Parathyroid adenoma (tissue), 2 donors: Measurements from ENCODE around the gene MAGEC3.

Experiments used
- H2AFZ ChIP-seq: fragments of 300-600 bp; sonication (generic); one replicate; pipeline ENCODE4 v1.7.0; 2017; ENCODE audit warnings: antibody characterized with exemption, mild to moderate bottlenecking
- H3K27ac ChIP-seq: fragments of 300-600 bp; sonication (generic); one replicate; pipeline ENCODE4 v1.7.0; 2017
- H3K27me3 ChIP-seq: fragments of 300-600 bp; sonication (generic); one replicate; pipeline ENCODE4 v1.7.0; 2017; ENCODE audit warnings: low read length; ENCODE audit not compliant: control insufficient read depth, insufficient read depth
- H3K36me3 ChIP-seq: fragments of 300-600 bp; sonication (generic); one replicate; pipeline ENCODE4 v1.7.0; 2017; ENCODE audit warnings: low read length; ENCODE audit not compliant: control insufficient read depth, insufficient read depth
- H3K4me1 ChIP-seq: fragments of 300-600 bp; sonication (generic); one replicate; pipeline ENCODE4 v1.7.0; 2017; ENCODE audit warnings: control low read depth
- H3K4me2 ChIP-seq: fragments of 300-600 bp; sonication (generic); one replicate; pipeline ENCODE4 v1.7.0; 2017; ENCODE audit warnings: low read length
- H3K4me3 ChIP-seq: fragments of 300-600 bp; sonication (generic); one replicate; pipeline ENCODE4 v1.7.0; 2017; ENCODE audit warnings: low read depth, low read length
- H3K79me2 ChIP-seq: fragments of 300-600 bp; sonication (generic); one replicate; pipeline ENCODE4 v1.7.0; 2017; ENCODE audit warnings: control low read depth
- H3K9ac ChIP-seq: fragments of 300-600 bp; sonication (generic); one replicate; pipeline ENCODE4 v1.7.0; 2017; ENCODE audit warnings: mild to moderate bottlenecking
- H3K9me3 ChIP-seq: fragments of 300-600 bp; sonication (generic); one replicate; pipeline ENCODE4 v1.7.0; 2017; ENCODE audit warnings: low read length; ENCODE audit not compliant: control insufficient read depth
- CTCF ChIP-seq: fragments of 300-600 bp; sonication (generic); IDR thresholded peaks from one replicate; pipeline ENCODE4 v1.7.0; 2017; ENCODE audit warnings: antibody characterized with exemption, mild to moderate bottlenecking
- donor health status: primary hyperparathyroidism.

Gene MAGEC3

DNA sequence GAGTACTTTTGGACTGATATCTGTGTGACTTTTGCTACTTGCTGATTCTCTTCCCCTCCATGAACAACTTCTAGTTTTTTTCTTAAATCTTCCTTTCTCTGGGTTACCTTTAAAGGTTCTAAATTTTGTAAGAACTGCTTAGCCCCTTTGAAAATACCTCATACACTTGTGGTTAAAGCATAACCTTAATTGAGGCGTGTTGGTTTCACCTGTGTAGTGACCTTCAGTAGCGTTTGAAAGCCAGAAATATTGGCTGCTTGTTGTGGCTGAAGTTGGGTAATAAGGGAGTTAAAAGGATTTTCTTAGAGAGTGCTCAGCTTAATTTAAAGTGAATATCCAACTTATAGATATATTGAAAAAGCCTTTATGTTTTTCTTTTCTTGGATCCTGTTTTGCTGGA, 97.5 kb downstream of the MAGEC3 start:
- no peak overlapping the region for H3K27ac ChIP-seq
- H3K9me3 ChIP-seq: no peaks in the 10 kb centered on the region
- H2AFZ ChIP-seq: no peak overlapping the region
- H3K27me3 ChIP-seq: no peaks in the 10 kb centered on the region
- H3K4me1 ChIP-seq: no peaks in the 10 kb centered on the region
- H3K36me3 ChIP-seq: no peaks in the 10 kb centered on the region
- H3K4me3 ChIP-seq: no peak overlapping the region
- no peak for TF ChIP-seq CTCF
- H3K79me2 ChIP-seq: no peaks in the 10 kb centered on the region
- no peak overlapping the region for H3K9ac ChIP-seq
- H3K4me2 ChIP-seq: no peak overlapping the region

DNA sequence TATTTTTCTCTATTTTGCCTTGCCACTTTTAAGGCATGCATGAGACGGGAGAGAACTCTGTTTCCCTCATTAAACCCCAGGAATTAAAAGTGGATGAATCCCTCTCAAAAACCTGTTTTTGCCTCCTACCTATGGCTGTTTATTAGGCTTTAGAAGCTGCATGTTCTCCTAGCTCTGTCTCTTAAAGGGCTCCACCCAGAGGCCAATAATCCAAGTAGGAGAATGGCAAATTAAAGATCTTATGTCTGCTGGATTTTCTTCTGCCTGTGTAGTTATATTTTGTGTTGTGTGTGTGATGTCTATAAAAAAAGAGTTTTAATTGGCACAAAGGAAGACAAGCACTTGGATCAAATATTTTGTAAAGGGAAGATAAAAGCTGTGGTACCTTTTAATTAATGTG, 98.0 kb downstream of the MAGEC3 start:
- no peak overlapping the region for H3K4me3 ChIP-seq
- H3K79me2 ChIP-seq: no peaks in the 10 kb centered on the region
- H3K27ac ChIP-seq: no peak overlapping the region
- H3K4me2 ChIP-seq: no peak overlapping the region
- H3K9ac ChIP-seq: no peak overlapping the region
- H3K9me3 ChIP-seq: no peaks in the 10 kb centered on the region
- no peak overlapping the region for H2AFZ ChIP-seq
- no peaks in the 10 kb centered on the region for H3K27me3 ChIP-seq
- no peaks in the 10 kb centered on the region for H3K36me3 ChIP-seq
- no peaks in the 10 kb centered on the region for H3K4me1 ChIP-seq
- no peak for TF ChIP-seq CTCF

GRCh38 chrX:141941234-141941633, 103.1 kb downstream of the MAGEC3 start:
- no peak for TF ChIP-seq CTCF
- H3K27me3 ChIP-seq: no peaks in the 10 kb centered on the region
- H3K4me2 ChIP-seq: no peak overlapping the region
- H3K4me3 ChIP-seq: no peak overlapping the region
- no peak overlapping the region for H2AFZ ChIP-seq
- no peaks in the 10 kb centered on the region for H3K4me1 ChIP-seq
- no peak overlapping the region for H3K27ac ChIP-seq
- no peaks in the 10 kb centered on the region for H3K9me3 ChIP-seq
- no peaks in the 10 kb centered on the region for H3K79me2 ChIP-seq
- no peaks in the 10 kb centered on the region for H3K36me3 ChIP-seq
- no peak overlapping the region for H3K9ac ChIP-seq

DNA sequence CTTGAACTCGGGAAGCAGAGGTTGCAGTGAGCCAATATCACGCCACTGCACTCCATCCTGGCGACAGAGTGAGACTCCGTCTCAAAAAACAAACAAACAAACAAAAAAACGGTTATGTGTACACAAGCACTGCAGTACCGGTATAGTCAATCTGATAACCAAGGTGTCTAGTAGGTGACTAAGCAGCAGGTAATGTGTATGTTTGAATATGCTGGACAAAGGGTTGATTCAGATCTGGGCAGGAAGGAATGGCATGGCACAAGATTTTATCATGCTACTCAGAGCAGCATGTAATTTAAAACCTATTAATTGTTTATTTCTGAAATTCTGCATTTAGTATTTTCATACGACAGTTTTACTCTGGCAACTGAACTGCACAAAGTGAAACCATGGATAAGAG, 107.3 kb downstream of the MAGEC3 start:
- H3K4me1 ChIP-seq: no peaks in the 10 kb centered on the region
- no peak overlapping the region for H3K9ac ChIP-seq
- no peaks in the 10 kb centered on the region for H3K9me3 ChIP-seq
- no peak overlapping the region for H2AFZ ChIP-seq
- TF ChIP-seq CTCF: no peak
- H3K27ac ChIP-seq: no peak overlapping the region
- H3K79me2 ChIP-seq: no peaks in the 10 kb centered on the region
- no peaks in the 10 kb centered on the region for H3K36me3 ChIP-seq
- no peak overlapping the region for H3K4me3 ChIP-seq
- no peak overlapping the region for H3K4me2 ChIP-seq
- H3K27me3 ChIP-seq: no peaks in the 10 kb centered on the region

GRCh38 chrX:141947350-141947749, 109.2 kb downstream of the MAGEC3 start:
- H3K36me3 ChIP-seq: no peaks in the 10 kb centered on the region
- TF ChIP-seq CTCF: no peak
- no peaks in the 10 kb centered on the region for H3K9me3 ChIP-seq
- no peaks in the 10 kb centered on the region for H3K4me1 ChIP-seq
- H3K27ac ChIP-seq: no peak overlapping the region
- H3K27me3 ChIP-seq: no peaks in the 10 kb centered on the region
- H3K79me2 ChIP-seq: no peaks in the 10 kb centered on the region
- H3K4me2 ChIP-seq: no peak overlapping the region
- no peak overlapping the region for H3K4me3 ChIP-seq
- no peak overlapping the region for H2AFZ ChIP-seq
- H3K9ac ChIP-seq: no peak overlapping the region
